Measurements from ENCODE around the gene MTF2. TPM values are rescaled to one million over a fixed set of nuclear protein-coding genes. Genes with fewer than 3 reads are reported as not detected.

Gene MTF2
- total RNA-seq, 1 donor: 31.1 TPM

DNA sequence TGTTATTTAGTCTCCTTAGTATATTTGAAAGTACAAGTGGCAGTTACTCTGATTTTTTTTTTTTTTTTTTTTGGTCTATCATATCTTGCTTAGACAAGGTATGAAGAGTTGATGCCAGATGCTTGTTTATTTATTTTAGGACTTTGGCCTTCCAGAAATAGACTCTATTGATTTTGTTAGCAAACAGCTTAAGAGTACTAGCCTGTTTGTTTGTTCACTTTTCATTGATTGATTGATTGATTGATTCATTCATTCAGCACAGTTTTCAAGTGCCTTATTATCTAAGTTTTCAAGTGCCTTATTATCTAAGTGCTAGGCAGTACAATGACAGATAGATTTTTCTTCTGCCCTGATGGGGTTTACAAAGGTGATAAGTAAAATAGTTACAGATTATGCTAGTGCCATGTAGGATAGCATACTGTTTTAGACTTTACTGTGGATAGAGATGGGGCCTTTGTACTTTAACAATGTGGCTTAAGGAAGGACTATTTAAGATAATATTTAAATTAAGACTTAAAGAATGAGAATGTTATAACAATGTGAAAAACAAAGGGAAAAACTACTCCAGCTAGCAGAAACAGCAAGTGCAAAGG lies 50.5 kb downstream of the MTF2 start:
- H3K4me3 ChIP-seq (ENCODE audit: low read depth, low read length): no peak overlapping the region
- TF ChIP-seq, protein P1, sequence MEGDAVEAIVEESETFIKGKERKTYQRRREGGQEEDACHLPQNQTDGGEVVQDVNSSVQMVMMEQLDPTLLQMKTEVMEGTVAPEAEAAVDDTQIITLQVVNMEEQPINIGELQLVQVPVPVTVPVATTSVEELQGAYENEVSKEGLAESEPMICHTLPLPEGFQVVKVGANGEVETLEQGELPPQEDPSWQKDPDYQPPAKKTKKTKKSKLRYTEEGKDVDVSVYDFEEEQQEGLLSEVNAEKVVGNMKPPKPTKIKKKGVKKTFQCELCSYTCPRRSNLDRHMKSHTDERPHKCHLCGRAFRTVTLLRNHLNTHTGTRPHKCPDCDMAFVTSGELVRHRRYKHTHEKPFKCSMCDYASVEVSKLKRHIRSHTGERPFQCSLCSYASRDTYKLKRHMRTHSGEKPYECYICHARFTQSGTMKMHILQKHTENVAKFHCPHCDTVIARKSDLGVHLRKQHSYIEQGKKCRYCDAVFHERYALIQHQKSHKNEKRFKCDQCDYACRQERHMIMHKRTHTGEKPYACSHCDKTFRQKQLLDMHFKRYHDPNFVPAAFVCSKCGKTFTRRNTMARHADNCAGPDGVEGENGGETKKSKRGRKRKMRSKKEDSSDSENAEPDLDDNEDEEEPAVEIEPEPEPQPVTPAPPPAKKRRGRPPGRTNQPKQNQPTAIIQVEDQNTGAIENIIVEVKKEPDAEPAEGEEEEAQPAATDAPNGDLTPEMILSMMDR (IDR thresholded peaks at IDR 0.05; ENCODE audit: insufficient read depth, low read depth, low read length): no peak
- DNase-seq (ENCODE audit: low read depth): no peak

DNA sequence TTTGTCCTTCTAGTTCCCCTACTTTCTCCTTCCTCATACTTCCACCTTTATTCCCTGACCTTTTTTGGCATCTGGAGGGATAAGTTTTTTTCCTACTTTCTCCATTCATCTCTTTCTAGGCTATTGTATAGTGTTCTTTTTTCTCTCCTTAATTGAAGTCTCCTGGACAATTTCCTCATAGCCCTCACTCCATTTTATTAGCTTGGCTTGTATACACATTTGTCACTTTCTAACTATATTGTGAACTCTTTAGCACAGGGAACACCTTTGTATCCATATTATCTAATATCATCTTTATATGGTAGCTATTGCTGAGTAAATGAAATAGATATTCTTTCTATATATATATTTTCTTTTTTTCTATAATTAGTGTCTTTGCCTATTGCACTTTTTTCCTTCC lies 53.6 kb downstream of the MTF2 start:
- H3K4me3 ChIP-seq (ENCODE audit: low read depth, low read length): no peak overlapping the region
- TF ChIP-seq, protein P1 (IDR thresholded peaks at IDR 0.05; ENCODE audit: insufficient read depth, low read depth, low read length): no peak
- no peak for DNase-seq (ENCODE audit: low read depth)

DNA sequence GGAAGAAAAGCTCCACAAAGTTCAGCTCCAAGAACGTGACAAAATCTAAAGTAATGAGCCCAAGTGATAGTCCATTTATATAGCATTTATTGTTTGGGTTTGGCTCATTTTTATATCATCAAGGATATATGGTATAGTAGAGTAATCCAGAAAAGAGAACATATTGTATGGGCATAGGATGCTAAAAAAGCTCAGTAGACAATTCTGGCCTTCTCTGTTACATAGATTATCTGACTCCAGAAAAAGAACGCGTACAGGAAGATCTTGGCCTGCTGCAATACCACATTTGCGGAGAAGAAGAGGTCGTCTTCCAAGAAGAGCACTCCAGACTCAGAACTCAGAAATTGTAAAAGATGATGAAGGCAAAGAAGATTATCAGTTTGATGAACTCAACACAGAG lies 57.4 kb downstream of the MTF2 start:
- TF ChIP-seq, protein P1 (IDR thresholded peaks at IDR 0.05; ENCODE audit: insufficient read depth, low read depth, low read length): no peak
- no peak overlapping the region for H3K4me3 ChIP-seq (ENCODE audit: low read depth, low read length)
- no peak for DNase-seq (ENCODE audit: low read depth)

DNA sequence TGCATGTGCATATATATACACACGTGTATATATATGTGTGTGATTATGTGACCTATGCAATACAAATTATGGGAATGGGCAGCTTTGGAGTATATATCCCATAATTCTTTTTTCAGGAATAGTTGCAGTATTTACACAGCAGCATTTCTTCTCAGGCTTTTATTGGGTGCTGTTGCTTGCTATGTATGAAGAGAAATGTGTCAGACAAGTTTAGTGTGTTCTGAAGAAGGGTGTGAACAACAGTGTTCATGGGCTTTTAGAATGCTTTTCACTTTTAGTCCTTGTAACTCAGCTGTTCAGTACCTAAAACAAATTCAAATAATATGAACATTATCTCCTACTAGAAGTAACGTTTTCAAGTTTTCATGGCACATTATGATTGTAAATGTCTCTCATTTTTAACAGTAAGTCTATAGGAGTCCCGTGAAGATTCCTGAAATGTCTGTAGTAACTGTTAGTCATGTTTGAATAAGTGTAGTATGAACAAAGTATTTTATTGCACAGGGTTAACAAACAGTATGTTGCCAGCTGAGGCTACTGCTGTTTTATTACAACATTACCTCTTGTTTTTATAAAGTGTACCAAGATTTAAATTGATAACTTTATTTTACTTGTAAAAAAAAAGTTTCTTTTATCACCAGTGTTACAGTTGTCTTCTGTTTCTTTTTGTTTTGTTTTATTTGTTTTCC lies 58.7 kb downstream of the MTF2 start:
- no peak overlapping the region for H3K4me3 ChIP-seq (ENCODE audit: low read depth, low read length)
- DNase-seq (ENCODE audit: low read depth): no peak

DNA sequence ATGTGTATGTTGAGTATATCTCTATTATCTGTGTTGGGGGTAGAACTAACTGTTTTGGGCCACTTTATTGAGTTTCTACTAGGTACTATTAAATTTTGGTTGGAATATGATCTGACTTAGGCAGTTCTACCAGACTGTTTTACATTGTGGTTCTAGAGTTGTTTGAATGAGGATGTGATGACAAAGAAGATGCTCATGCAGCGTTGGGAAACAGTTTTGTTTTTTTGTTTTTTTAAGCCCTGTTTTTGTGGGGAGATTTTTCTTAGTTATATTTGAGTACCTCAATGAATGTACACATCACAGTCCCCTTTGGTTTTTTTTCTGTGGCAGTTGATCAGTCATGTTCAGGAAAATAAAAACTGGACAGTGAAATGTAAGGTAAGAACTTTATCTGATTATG lies 61.0 kb downstream of the MTF2 start:
- DNase-seq (ENCODE audit: low read depth): no peak
- H3K4me3 ChIP-seq (ENCODE audit: low read depth, low read length): no peak overlapping the region
- TF ChIP-seq, protein P1 (IDR thresholded peaks at IDR 0.05; ENCODE audit: insufficient read depth, low read depth, low read length): no peak

More for the DNA sequence above, 58.7 kb downstream of the MTF2 start:
- TF ChIP-seq, protein P1 (IDR thresholded peaks at IDR 0.05; ENCODE audit: insufficient read depth, low read depth, low read length): no peak

DNA sequence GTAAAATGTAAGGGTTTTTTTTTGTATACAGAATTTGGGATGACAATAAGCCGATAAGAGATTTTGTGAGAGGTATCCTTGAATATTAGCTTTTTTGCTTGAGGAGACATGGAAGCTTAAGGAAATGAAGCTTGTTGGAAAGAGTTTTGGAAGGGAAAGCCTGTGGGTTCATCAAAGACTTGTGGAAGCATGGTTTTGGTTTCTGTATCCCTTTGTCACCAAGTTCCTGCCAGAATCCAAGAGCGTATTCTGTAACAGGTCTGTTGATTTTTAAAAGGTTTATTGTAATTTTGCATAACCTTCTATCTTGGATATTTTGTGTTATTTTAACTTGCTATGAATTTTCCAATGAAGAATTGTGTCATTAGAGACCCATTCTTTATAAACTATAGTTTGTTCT lies 63.1 kb downstream of the MTF2 start:
- no peak for DNase-seq (ENCODE audit: low read depth)
- H3K4me3 ChIP-seq (ENCODE audit: low read depth, low read length): no peak overlapping the region
- TF ChIP-seq, protein P1 (IDR thresholded peaks at IDR 0.05; ENCODE audit: insufficient read depth, low read depth, low read length): no peak
